PC-9 (cell line): Measurements from ENCODE around the gene BCKDK.

Experiments used
- CTCF ChIP-seq: fragments of 200-600 bp; sonication (generic); conservative IDR thresholded peaks from 2 replicates; pipeline ENCODE4 v1.6.1; 2017; ENCODE audit warnings: mixed run types, antibody characterized with exemption, mild to moderate bottlenecking, moderate library complexity
- EZH2 ChIP-seq: fragments of 200-600 bp; sonication (generic); IDR thresholded peaks from 2 replicates; pipeline ENCODE4 v1.8.0; 2017; ENCODE audit warnings: antibody characterized with exemption, low read depth

- TF ChIP-seq EZH2 (no peak), CTCF (no peak)
Measured at GRCh38 chr16:31077592-31078396, 30.4 kb upstream of the BCKDK start.
